Measurements from ENCODE around the gene PSMC5.

- TF ChIP-seq, protein P1, sequence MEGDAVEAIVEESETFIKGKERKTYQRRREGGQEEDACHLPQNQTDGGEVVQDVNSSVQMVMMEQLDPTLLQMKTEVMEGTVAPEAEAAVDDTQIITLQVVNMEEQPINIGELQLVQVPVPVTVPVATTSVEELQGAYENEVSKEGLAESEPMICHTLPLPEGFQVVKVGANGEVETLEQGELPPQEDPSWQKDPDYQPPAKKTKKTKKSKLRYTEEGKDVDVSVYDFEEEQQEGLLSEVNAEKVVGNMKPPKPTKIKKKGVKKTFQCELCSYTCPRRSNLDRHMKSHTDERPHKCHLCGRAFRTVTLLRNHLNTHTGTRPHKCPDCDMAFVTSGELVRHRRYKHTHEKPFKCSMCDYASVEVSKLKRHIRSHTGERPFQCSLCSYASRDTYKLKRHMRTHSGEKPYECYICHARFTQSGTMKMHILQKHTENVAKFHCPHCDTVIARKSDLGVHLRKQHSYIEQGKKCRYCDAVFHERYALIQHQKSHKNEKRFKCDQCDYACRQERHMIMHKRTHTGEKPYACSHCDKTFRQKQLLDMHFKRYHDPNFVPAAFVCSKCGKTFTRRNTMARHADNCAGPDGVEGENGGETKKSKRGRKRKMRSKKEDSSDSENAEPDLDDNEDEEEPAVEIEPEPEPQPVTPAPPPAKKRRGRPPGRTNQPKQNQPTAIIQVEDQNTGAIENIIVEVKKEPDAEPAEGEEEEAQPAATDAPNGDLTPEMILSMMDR (conservative IDR thresholded peaks at IDR 0.05 in 1 of 2, IDR thresholded peaks at IDR 0.05 in 1 of 2; ENCODE audit: extremely low read depth in 1 of 2, insufficient read depth in 1 of 2, low read depth in 1 of 2, low read length in 2 of 2), result no peak
- TF ChIP-seq EZH2 (IDR thresholded peaks at IDR 0.05; ENCODE audit: borderline replicate concordance, low read length), result no peak
Measured at GRCh38 chr17:63837962-63838600, 10.8 kb downstream of the PSMC5 start.

All from mammary epithelial cell (primary cell).